Measurements from ENCODE around the gene SEPTIN2.
"Not testable (repeated sequence)": the region's sequence is repeated elsewhere in the genome, so short reads cannot be mapped to it uniquely, and the experiment has no call there.

The SEPTIN2 gene

DNA sequence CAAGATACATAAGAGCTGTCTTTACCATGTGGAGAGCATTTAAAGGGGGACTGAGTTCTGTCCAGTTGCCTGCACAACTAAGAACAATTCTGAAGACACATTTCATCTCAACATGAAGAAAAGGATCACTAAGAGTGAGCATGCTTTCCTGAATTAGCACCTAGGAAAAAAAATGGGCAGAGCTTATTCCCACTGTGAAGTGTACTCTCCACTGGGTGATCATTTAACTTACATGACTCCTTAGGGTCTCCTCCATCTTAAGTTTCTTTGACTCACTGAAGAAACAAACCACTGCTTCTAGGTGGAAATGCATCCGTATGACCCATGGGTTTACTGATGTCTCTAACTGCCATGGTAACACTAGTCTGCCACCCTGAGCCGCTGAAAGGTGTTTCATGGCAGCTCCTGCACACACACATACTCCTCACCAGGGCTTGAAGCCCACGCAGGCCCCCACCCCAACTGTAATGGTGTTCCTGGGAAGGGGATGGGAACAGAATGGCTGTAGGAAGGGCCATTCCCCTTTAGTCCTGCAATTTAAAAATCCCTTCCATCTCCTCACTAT, 27.3 kb upstream of the SEPTIN2 start:
- DNase-seq (ENCODE audit: low spot score), result no peak

DNA sequence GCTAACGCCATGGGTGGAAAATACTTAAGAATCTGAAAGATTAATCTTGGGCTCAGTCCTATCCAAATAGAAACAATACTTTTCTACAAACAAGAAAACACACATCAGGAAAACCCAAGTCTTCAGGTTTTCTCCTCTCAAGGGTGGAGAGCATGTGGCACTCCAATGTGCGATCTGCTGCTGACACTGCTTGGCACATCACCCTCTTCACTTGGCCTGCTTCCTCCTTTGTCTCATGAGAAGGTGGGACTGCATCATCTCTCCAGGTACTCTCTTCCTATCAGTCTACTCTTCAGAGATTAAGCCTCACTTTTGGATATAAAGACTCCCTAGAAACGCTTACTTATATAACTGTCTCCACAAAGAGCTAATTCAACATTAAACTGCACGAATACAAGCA, 26.7 kb upstream of the SEPTIN2 start:
- DNase-seq (ENCODE audit: low spot score), result no peak

DNA sequence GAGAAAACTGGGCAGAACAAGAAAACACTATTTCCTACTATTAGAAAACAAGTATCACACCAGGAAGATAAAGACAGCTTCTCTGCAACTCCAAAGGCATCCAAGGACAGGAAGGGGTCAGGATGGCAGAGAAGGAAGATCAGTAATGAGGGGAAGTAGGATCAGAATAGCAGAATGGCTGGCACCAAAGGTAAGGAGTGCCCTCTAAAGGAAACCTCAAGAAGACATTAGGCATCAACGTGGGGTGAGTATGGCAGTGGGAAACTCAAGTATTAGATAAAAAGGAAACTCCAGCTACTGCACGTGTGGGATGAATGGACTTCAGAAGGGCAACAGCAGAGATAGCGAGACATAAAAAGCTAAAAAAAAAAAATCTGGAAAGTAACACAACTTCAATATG, 26.1 kb upstream of the SEPTIN2 start:
- DNase-seq (ENCODE audit: low spot score), result no peak

DNA sequence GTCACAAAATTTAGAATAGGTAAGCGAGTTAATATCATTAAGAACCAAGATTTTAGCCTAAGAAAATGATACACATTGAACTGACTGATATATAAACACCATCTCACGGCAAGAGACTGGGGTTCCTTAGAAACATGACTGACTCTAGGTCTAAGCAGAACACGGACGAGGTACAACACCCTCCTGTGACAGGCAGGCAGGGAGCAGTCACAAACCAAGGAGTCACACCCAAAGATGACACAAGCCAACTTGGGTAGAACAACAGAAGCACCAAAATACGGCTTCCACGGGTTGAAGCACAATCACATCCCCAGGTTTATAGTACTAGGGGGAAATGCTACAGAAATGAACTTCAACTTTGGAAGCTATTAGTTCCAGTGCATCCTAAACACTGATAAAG, 24.6 kb upstream of the SEPTIN2 start:
- DNase-seq (ENCODE audit: low spot score), result no peak

DNA sequence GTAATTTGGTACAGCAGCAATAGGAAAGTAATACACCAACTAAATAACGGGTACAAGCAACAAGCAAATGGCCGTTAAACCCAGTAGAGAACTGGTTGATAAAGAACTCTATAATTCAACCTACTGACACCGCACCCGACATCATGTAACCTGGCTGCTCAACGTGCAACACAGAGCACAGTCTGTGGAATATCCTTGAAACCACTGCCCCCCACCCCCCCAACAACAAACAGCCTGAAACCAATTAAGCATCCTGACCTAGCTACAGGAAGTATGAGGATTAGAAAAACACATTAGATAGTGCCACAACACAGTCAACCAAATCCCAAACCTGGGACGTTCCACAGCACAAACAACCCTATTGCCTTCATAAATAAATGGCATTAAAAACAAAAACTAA, 23.7 kb upstream of the SEPTIN2 start:
- no peak for DNase-seq (ENCODE audit: low spot score)

DNA sequence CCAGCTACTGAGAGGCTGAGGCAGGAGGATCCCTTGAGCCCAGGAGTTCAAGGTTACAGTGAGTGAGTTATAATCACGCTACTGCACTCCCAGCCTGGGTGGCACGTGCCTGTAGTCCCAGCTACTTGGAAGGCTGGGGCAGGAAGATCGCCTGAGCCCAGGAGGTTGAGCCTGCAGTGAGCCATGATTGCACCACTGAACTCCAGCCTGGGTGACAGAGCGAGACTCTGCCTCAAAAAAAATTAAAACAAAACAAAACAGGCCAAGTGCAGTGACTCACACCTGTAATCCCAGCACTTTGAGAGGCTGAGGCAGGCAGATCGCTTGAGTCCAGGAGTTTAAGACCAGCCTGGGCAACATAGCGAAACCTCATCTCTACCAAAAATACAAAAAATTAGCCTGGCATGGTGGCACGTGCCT, 22.3 kb upstream of the SEPTIN2 start:
- DNase-seq (ENCODE audit: low spot score), result not testable (repeated sequence)

DNA sequence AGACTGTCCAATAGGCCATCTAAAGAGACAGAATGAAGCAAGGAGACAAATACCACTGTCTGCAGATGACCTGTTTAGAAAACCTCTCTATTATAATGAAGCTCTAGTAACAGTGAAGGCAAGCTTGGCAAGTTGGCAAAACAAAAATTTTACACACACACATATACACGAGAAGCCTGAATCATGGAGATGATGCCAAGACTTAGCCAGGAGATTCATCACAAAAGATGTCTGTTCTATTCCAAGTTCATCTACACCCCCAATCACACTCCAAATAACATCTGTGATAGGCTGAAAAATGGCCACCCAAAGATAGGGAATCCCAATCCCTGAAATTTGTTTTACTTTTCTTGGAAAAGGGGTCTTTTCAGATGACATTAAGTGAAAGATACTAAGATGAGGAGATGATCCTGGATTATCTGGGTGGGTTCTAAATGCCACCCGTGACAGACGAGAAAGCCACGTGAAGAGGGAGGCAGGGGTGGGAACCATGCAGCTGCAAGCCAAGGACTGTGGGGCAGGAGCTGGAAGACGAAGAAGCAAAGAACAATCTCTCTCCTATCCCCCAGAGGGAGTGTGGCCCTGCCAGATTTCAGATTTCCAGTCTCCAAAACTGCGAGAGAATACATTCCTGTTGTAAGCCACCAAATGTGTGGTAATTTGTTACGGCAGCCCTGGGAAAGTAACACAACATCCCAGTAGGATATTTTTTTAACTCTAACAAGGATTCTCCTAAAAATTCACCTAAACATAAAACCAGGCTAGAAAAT, 20.2 kb upstream of the SEPTIN2 start:
- no peak for DNase-seq (ENCODE audit: low spot score)

DNA sequence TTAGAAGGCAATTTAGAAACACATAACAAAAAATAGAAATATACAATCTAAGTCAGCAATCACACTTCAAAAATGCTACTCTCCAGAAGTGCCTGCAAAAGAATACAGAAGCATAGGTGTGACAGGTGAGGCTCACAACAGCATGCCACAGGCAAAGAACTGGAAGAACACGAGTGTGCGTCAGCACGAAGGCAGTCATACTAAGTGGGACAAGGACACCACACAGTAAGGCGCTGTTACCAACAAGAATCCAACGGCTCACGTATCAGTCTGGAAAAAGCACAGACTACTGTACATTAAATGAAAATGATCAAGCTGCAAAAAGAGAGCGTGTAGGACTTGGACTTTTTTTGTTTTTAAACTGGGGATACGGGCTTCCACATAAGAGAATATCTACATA, 19.0 kb upstream of the SEPTIN2 start:
- DNase-seq (ENCODE audit: low spot score), result no peak

DNA sequence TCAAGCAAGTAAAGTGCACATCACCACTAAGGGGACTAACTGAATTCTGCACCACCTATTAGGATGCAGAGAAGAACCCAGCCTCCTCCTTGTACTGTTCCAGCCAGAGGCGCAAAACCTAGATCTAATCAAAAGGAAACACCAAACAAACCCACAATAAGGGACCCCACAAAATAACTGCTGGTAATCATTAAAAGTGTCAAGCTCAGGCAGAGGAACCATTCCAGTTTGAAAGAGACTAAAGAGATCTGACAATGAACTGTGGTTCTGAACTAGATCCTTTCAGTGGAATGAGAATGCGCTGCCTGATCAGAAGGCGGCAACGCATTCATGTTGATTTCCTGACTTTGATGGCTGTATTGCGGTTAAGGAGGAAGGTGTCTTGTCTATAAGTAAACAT, 17.1 kb upstream of the SEPTIN2 start:
- no peak for DNase-seq (ENCODE audit: low spot score)

DNA sequence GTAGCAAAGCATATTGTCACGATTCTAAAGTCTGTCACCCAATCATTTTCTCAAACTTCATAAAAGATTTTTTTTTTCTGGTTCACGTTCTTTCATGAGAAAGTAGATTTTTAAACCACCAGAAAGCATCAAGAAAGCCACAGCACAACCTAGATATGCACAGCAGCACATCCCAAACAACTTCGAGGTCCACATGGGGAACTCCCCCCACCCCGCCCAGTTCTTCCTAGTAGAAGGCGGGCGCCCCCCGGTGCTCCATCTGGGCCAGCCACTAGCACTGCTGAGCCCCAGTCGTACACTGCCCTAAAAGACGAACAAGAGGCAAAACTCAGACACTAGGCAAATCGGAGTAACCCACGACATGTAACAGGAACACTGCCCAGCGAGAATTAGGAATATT, 15.7 kb upstream of the SEPTIN2 start:
- DNase-seq (ENCODE audit: low spot score), result no peak

DNA sequence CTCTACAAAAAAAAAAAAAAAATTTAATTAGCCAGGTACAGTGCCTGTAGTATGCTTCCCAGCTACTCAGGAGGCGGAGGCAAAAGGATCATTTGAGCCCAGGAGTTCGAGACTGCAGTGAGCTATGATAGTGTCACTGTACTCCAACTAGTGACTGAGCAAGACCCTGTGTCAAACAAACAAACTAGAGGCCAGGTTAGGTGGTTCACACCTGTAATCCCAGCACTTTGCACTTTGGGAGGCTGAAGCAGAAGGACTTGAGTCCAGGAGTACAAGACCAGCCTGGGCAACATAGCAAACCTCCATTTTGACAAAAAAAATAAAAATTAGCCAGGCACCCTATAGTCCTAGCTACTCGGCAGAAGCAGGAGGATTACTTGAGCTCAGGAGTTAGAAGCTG, 13.6 kb upstream of the SEPTIN2 start:
- DNase-seq (ENCODE audit: low spot score), result no peak

DNA sequence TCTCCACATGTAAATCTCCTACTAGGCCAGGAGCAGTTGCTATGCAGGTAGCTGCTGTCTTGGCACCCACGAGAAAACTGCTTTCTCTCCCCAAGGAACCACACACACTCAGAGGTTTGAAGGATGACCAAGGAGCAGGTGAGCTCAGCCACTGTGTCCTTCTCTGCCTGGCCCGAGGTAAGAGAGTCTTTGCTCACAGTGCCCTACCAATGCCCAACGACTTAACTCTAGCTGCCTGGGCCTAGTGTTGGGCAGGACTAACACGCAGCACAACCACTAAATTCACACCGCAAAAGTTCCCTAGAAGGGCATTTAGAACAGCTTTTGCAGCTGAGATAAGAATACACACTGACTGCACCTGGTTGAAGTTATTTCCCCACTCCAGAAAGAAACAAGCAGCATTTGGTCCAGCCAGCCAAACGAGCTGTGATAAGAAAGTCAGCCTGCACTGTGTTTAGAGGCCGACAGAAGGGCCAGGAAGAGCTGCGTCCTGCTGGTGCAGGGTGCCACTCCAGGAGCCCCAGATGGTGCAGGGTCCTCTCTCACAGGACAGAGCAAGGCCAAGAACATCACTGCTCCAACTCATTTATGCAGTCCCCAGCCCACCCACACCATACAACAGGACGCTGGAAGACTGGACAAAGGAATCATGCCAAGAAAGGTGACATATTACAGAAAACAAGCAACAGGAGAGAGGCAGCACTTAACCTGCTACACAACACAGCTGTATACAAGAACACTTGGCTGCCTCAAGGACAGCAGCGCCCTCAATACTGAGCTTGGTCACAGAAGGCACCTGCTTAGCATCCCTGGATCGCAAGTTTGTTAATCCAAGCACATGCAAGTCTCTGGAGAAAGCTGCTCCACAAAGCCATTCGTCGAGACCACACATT, 12.7 kb upstream of the SEPTIN2 start:
- DNase-seq (ENCODE audit: low spot score), result no peak

DNA sequence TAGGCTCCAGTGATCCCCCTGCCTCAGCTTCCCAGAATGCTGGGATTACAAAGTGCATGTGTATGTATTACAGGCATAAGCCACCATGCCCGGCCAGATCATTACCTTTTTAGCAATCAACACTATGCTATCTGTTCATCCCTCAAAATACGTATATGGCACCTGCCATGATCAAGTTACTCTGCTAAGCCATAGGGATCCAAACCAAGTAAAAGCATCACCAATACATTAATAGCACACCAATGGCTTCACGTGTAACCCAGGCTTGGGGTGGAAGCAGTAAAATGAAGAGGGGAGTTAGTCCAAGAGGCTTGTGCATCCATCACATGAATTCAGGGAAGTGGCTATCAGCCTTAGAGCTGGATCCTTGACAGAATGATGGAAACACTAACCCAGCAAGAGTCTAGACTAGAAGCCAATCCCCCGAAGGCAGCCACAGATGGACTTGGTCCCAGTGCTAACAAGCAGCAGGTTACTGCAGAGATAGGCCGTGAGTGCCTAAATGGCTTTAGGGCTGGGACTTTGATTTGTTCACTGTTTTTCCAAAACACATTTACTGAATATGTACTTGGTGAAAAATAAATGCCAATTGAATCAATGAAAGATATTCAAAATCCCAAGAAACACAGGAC, 11.6 kb upstream of the SEPTIN2 start:
- DNase-seq (ENCODE audit: low spot score), result no peak

DNA sequence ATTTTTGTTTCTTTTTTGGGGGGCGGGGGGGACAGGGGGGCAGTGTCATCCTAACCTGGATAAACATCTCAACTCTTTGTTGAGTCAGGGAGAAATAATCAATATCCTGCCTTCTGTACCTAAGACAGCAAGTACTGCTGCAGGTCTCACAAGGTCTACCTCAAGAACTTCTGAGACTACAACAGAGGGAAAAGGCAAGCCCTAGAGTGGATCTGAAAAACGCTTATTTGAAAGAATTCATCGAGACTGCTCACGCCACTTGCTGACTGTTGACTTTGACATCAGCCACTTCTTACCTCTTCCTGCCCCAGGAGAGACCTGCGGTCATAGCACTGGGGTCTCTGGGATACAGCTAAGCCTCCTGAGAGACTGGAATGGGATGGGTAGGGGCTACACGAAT, 8.7 kb upstream of the SEPTIN2 start:
- no peak for DNase-seq (ENCODE audit: low spot score)

DNA sequence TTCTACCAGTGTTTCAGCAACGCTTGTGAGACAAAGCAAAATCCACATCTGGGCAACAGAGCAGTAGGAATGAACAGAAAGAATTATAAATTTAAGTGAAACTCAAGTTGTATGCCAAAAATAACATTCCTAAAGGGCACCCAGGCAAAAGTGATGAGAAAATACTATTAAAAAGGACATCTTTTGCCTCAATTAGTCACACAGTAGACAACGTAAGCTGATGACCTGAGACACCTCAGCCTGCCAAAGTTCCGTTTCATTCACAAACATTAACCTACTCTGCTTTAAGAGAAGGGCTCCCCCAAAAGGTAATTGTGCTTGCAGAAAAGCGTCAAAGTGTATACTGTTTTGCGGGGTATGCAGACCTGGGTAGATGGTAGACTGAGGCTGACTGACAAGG, 7.5 kb upstream of the SEPTIN2 start:
- DNase-seq (ENCODE audit: low spot score), result no peak

DNA sequence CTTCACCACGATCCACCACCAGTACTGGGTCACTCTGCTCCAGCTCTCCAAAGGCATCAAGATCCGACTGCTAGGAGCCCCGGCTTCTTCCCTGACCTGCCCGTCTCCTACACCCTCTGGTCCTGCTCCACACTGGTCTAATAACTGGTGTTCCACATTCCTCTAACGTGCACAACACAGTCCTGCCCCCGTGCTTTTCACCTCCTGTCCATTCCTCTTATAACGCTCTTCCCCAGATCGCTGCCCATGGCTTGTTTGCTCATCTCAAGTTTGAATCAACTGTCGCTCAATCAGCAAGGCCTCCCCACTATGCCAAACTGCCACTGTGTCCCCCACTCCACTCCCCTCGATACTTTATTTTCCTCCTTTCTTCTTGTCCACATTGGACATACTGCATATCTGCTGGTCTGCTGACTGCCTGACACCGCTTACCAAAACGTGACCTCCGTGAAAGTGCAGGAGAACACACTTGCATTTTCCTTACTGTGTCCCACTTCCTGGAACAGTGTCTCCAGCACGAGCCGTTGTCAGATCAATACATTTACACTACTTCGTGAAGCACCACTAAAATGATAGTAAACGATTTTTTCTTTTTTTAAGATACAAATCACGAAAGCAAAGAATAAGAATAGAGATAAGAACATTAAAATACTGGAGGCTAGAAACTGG, 6.8 kb upstream of the SEPTIN2 start:
- DNase-seq (ENCODE audit: low spot score), result no peak

DNA sequence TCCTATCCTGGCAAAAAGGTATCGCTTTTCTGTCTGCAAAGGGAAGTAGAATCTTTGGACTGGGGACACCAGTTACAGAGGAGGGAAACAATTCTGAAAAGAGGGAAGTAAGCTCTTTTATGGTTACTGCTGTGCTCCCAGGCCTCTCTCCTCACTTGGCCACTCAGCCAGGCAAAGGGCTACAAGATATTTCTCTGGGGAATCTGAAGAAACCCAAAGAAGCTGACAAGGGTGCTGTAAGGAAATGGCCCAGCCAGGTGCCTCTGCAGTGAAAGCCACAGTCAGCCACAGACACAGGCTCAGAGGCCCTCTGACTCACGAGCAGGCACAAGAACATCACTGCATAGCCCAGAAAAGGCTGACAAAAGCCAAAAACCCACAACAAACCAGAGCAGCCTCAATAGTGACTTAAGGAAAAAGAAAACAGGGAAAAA, 6.0 kb upstream of the SEPTIN2 start:
- DNase-seq (ENCODE audit: low spot score), result no peak

DNA sequence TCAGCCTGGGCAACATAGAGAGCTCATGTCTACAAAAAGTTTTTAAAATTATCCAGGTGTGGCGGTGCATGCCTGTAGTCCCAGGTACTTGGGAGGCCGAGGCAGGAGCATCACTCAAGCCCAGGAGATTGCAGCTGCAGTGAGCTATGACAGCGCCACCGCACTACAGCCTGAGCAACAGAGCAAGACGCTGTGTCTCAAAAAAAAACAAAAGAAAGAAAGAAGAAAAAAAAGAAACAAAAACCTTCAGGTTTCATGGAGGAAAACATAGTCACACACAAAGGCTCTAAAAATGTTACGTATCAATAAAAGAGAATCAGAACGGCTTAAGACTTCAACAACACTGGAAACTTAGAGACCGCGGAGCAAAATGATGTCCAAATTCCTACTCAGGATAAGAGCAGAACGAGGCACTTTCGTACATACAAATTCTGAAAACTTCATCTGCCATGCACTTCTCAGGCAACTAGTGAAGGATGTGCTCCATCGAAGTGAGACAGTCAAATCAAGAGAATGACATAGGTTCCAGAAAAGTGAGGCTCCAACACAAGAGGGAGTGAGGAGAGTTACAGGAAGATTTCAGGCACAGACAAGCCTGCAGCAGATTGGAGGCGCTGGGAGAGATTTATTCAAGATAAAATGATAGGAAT, 4.7 kb upstream of the SEPTIN2 start:
- DNase-seq (ENCODE audit: low spot score), result no peak

DNA sequence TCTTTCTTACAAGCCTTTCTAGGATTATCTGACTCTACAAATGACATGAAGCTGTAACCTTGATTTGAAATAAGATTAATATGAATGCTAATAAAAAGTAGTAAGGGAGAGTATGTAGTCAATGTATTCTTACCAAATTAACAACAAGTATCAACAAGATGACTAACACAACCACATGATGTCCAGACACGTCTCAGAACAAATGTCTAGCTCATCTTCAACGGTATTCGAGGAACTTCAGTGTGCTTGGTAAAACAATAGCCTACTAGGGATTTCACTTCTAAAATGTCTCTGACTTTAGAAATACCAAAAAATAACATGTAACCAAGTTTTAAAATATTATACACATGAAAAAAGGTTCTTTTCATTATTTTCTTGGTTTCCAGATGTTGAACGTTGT, 3.6 kb upstream of the SEPTIN2 start:
- no peak for DNase-seq (ENCODE audit: low spot score)

DNA sequence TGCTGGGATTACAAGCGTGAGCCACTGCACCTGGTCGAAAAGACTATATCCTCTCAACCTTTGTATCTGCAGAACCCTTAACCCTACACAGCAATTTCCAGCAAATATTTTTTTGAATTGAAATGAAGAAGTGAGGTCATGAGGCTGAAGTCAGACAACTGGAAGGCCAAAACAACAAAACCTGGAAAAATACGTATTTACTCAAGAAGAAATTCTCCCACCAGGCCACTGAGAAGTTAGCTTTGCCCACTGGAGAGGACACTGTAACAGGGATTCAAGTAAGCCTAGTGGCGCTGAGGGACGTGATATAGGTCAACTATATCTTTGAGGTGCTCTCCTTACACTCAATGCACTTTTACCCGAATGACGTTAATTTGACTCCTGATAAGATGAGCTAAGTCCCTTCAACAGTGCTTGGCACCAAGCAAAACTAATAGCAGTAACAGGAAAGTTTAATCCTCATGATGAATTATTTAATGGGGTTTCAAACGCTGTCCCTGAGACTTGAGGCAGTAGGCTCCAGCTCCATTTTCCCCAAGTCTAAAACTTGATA, 2.1 kb upstream of the SEPTIN2 start:
- DNase-seq (ENCODE audit: low spot score), result no peak
